Measurements from ENCODE around the gene PAN3.

The PAN3 gene

DNA sequence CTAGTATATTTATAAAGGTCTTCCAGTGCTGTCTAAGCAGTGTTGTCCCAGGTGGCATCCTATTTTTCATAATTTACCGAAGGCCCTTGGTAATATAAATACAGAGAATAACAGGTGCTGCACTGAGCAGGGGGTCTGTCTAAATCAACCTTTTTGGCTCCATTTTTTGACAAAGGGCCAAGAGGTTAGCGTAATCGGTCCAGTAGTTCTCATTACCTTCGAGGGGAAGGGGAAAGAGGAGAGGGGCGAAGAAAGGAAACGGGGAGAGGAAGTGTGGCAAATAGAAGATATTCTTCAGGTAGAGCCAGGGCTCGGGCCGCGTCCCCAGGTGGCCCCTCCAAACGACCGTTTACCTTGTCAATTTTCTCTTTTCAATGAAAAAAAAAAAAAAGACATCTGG, 749 bp upstream of the PAN3 start:
- Histone ChIP-seq H3K4me1 (ENCODE audit: control insufficient read depth, insufficient read depth, low read length) (peaks cover 3% of the 10 kb centered on the region; the same call in 1 of the 2 replicates), H3K36me3 (ENCODE audit: control insufficient read depth in 2 of 2, insufficient read depth in 1 of 2, low read length in 2 of 2) (no peaks in the 10 kb centered on the region), H3K9me3 (ENCODE audit: control insufficient read depth, insufficient read depth, low read depth, low read length) (no peaks in the 10 kb centered on the region), H3K27ac (ENCODE audit: extremely low read depth, low read depth, low read length) (peak overlapping the region; percentile 99), H3K4me3 (ENCODE audit: low read depth, low read length) (peak overlapping the region; percentile 70)
- ChIA-PET POLR2A (interaction anchor here (0.5 to 1.3 kb wide), 7 partner anchors 18 to 1290 kb away, joined by 3 to 6 read pairs (median 3); no protein-coding TSS in a partner anchor), CTCF (no interaction called here)
- TF ChIP-seq ZNF24 (tag by site-specific recombination; IDR thresholded peaks at IDR 0.05) (no peak), ZNF530 (tag by site-specific recombination; IDR thresholded peaks at IDR 0.05; ENCODE audit: low read depth) (no peak), GLI2 (tag by site-specific recombination; IDR thresholded peaks at IDR 0.05; ENCODE audit: borderline replicate concordance, low read depth) (no peak), ZSCAN16 (tag by site-specific recombination; IDR thresholded peaks at IDR 0.05) (no peak), SETDB1 (IDR thresholded peaks at IDR 0.05; ENCODE audit: insufficient read length, low read length) (no peak), ZNF274 (IDR thresholded peaks at IDR 0.05; ENCODE audit: low read length) (no peak), ZNF274 (tag by site-specific recombination; IDR thresholded peaks at IDR 0.05; ENCODE audit: borderline replicate concordance) (no peak)

DNA sequence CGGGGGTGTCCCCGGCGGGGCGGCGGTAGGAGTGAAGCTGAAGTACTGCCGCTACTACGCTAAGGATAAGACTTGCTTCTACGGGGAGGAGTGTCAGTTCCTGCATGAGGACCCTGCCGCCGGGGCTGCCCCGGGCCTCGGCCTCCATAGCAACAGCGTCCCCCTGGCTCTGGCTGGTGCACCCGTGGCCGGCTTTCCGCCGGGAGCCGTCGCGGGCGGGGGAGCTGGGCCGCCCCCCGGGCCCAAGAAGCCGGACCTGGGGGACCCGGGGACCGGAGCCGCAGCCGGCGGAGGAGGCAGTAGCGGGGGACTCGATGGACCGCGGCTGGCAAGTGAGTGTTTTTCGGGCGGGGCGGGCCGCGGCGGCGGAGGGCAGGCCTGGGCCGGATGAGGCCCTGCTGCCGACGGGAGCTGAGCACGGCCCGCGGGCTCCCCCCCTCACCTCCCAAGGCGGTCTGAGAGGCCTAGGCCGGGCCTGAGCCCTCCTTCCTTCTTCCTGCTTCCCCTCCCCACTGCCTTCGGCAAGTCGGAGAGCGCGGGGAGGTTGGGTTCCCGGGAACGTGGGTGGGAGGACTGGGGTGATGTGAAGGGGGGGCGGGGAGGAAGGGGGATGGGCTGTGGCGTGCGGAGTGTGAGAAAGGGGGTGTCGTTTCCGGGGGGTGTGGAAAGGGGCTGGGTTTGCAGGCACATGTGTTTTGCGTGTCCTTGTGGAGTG, 568 bp downstream of the PAN3 start:
- ChIA-PET CTCF (interaction anchor here (0.7 kb wide), 1 partner anchor 680 kb away, joined by 3 read pairs; no protein-coding TSS in a partner anchor), POLR2A (interaction anchor here (0.6 to 1.3 kb wide), 4 partner anchors 11 to 520 kb away, joined by 3 read pairs; partner anchors contain the start of gene POMP)
- Histone ChIP-seq H3K4me1 (ENCODE audit: control insufficient read depth, insufficient read depth, low read length) (peaks cover 3% of the 10 kb centered on the region; the same call in 1 of the 2 replicates), H3K9me3 (ENCODE audit: control insufficient read depth, insufficient read depth, low read depth, low read length) (no peaks in the 10 kb centered on the region), H3K36me3 (ENCODE audit: control insufficient read depth in 2 of 2, insufficient read depth in 1 of 2, low read length in 2 of 2) (no peaks in the 10 kb centered on the region), H3K27ac (ENCODE audit: extremely low read depth, low read depth, low read length) (peak overlapping the region; percentile 99), H3K4me3 (ENCODE audit: low read depth, low read length) (peak overlapping the region; percentile 70)
- TF ChIP-seq ZNF629 (tag by site-specific recombination; IDR thresholded peaks at IDR 0.05) (0 out of 2 replicates have a peak, but pooled peaks have one; percentile 30), ZNF311 (tag by site-specific recombination; IDR thresholded peaks at IDR 0.05; ENCODE audit: borderline replicate concordance) (no peak), ZBTB21 (tag by site-specific recombination; IDR thresholded peaks at IDR 0.05) (peak; percentile 43; the same call in 1 of the 2 replicates), ZBTB7A (tag by site-specific recombination; IDR thresholded peaks at IDR 0.05; ENCODE audit: low read depth) (peak; percentile 83; the same call in 1 of the 2 replicates), HOXC10 (CRISPR knock-in tag; IDR thresholded peaks at IDR 0.05) (no peak), GLIS2 (tag by site-specific recombination; IDR thresholded peaks at IDR 0.05) (peak; percentile 40; the same call in 1 of the 2 replicates), ZNF248 (tag by site-specific recombination; IDR thresholded peaks at IDR 0.05) (no peak), WT1 (tag by site-specific recombination; IDR thresholded peaks at IDR 0.05) (0 out of 2 replicates have a peak, but pooled peaks have one; percentile 30), ZNF621 (tag by site-specific recombination; IDR thresholded peaks at IDR 0.05) (no peak), ZNF596 (tag by site-specific recombination; IDR thresholded peaks at IDR 0.05) (0 out of 2 replicates have a peak, but pooled peaks have one; percentile 8), ZNF571 (tag by site-specific recombination; IDR thresholded peaks at IDR 0.05) (no peak), ZSCAN23 (tag by site-specific recombination; IDR thresholded peaks at IDR 0.05) (0 out of 2 replicates have a peak, but pooled peaks have one; percentile 33), SP3 (tag by site-specific recombination; IDR thresholded peaks at IDR 0.05) (0 out of 2 replicates have a peak, but pooled peaks have one; percentile 96), PRDM6 (tag by site-specific recombination; IDR thresholded peaks at IDR 0.05) (no peak), IKZF3 (tag by site-specific recombination; IDR thresholded peaks at IDR 0.05) (peak; percentile 55), ZNF341 (tag by site-specific recombination; IDR thresholded peaks at IDR 0.05; ENCODE audit: low read depth) (peak; percentile 63), PRDM1 (tag by site-specific recombination; IDR thresholded peaks at IDR 0.05) (no peak), ZNF24 (tag by site-specific recombination; IDR thresholded peaks at IDR 0.05) (0 out of 2 replicates have a peak, but pooled peaks have one; percentile 24)
- TF ChIP-seq, protein P1, sequence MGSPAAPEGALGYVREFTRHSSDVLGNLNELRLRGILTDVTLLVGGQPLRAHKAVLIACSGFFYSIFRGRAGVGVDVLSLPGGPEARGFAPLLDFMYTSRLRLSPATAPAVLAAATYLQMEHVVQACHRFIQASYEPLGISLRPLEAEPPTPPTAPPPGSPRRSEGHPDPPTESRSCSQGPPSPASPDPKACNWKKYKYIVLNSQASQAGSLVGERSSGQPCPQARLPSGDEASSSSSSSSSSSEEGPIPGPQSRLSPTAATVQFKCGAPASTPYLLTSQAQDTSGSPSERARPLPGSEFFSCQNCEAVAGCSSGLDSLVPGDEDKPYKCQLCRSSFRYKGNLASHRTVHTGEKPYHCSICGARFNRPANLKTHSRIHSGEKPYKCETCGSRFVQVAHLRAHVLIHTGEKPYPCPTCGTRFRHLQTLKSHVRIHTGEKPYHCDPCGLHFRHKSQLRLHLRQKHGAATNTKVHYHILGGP (tag by site-specific recombination; IDR thresholded peaks at IDR 0.05) = no peak
- TF ChIP-seq, protein P2, sequence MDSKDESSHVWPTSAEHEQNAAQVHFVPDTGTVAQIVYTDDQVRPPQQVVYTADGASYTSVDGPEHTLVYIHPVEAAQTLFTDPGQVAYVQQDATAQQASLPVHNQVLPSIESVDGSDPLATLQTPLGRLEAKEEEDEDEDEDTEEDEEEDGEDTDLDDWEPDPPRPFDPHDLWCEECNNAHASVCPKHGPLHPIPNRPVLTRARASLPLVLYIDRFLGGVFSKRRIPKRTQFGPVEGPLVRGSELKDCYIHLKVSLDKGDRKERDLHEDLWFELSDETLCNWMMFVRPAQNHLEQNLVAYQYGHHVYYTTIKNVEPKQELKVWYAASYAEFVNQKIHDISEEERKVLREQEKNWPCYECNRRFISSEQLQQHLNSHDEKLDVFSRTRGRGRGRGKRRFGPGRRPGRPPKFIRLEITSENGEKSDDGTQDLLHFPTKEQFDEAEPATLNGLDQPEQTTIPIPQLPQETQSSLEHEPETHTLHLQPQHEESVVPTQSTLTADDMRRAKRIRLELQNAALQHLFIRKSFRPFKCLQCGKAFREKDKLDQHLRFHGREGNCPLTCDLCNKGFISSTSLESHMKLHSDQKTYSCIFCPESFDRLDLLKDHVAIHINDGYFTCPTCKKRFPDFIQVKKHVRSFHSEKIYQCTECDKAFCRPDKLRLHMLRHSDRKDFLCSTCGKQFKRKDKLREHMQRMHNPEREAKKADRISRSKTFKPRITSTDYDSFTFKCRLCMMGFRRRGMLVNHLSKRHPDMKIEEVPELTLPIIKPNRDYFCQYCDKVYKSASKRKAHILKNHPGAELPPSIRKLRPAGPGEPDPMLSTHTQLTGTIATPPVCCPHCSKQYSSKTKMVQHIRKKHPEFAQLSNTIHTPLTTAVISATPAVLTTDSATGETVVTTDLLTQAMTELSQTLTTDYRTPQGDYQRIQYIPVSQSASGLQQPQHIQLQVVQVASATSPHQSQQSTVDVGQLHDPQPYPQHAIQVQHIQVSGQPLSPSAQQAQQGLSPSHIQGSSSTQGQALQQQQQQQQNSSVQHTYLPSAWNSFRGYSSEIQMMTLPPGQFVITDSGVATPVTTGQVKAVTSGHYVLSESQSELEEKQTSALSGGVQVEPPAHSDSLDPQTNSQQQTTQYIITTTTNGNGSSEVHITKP (tag by site-specific recombination; IDR thresholded peaks at IDR 0.05) = peak; percentile 75
- TF ChIP-seq, protein P3, sequence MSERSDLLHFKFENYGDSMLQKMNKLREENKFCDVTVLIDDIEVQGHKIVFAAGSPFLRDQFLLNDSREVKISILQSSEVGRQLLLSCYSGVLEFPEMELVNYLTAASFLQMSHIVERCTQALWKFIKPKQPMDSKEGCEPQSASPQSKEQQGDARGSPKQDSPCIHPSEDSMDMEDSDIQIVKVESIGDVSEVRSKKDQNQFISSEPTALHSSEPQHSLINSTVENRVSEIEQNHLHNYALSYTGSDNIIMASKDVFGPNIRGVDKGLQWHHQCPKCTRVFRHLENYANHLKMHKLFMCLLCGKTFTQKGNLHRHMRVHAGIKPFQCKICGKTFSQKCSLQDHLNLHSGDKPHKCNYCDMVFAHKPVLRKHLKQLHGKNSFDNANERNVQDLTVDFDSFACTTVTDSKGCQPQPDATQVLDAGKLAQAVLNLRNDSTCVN (tag by site-specific recombination; optimal IDR thresholded peaks at IDR 0.05) = peak; percentile 41

Measured in HEK293 (cell line).